OCI-LY3 (cell line): ENCODE data around the gene PRRC2A.
A peak's percentile ranks its signal among the peaks of the same experiment; 100 is the strongest.

Experiments
- H2AFZ ChIP-seq: fragments of 200-600, 300-600 bp; shearing (Covaris generic); 2 replicates; pipeline ENCODE4 v1.6.0; 2014; ENCODE audit warnings: antibody characterized with exemption, low read depth, low read length
- H3K27ac ChIP-seq: fragments of 200-600, 300-600 bp; sonication (generic); 2 replicates; pipeline ENCODE4 v1.5.1; 2014; ENCODE audit warnings: mild to moderate bottlenecking, low read length, moderate library complexity, mixed read lengths
- H3K27me3 ChIP-seq: fragments of 200-600, 300-600 bp; sonication (generic); 2 replicates; pipeline ENCODE4 v1.6.1; 2014; ENCODE audit warnings: low read depth, low read length, mixed read lengths
- H3K36me3 ChIP-seq: fragments of 200-600, 300-600 bp; sonication (generic); replicated peaks from 2 replicates; pipeline ENCODE3; 2014; ENCODE audit warnings: low read depth, low read length, mixed read lengths
- H3K4me1 ChIP-seq: fragments of 300-600, 200-600 bp; sonication (generic); 2 replicates; pipeline ENCODE4 v1.6.1; 2014; ENCODE audit warnings: low read length, mixed read lengths
- H3K4me2 ChIP-seq: fragments of 200-600, 300-600 bp; sonication (generic); 2 replicates; pipeline ENCODE4 v1.6.1; 2014; ENCODE audit warnings: low read length, mixed read lengths
- H3K4me3 ChIP-seq: fragments of 300-600, 200-600 bp; sonication (generic); 2 replicates; pipeline ENCODE4 v1.5.1; 2014; ENCODE audit warnings: antibody characterized with exemption, mild to moderate bottlenecking, low read length, moderate library complexity
- H3K79me2 ChIP-seq: fragments of 300-600, 200-600 bp; shearing (Covaris generic); 2 replicates; pipeline ENCODE4 v1.6.1; 2014; ENCODE audit warnings: mild to moderate bottlenecking, low read length, mixed read lengths
- H3K9ac ChIP-seq: fragments of 300-600, 200-600 bp; shearing (Covaris generic); 2 replicates; pipeline ENCODE4 v1.6.0; 2014; ENCODE audit warnings: mild to moderate bottlenecking, low read length, moderate library complexity
- H3K9me3 ChIP-seq: fragments of 200-600, 300-600 bp; shearing (Covaris generic); 2 replicates; pipeline ENCODE4 v1.6.1; 2014; ENCODE audit warnings: low read length, mixed read lengths; ENCODE audit not compliant: insufficient read depth
- H4K20me1 ChIP-seq: fragments of 200-600, 300-600 bp; sonication (generic); 2 replicates; pipeline ENCODE4 v1.6.1; 2016; ENCODE audit warnings: low read length, mixed read lengths; ENCODE audit not compliant: insufficient read depth
- EZH2phosphoT487 ChIP-seq: fragments of 200-600 bp; shearing (Covaris generic); IDR thresholded peaks from 2 replicates; pipeline ENCODE4 v1.6.1; 2018; ENCODE audit warnings: antibody characterized with exemption, mixed run types, low read depth
- TF ChIP-seq, protein P1 (sequence below): fragments of 200-600, 300-600 bp; sonication (generic); IDR thresholded peaks from 2 replicates; pipeline ENCODE4 v1.5.1; 2014; ENCODE audit warnings: antibody characterized with exemption, low read length, low read depth

PRRC2A gene

DNA sequence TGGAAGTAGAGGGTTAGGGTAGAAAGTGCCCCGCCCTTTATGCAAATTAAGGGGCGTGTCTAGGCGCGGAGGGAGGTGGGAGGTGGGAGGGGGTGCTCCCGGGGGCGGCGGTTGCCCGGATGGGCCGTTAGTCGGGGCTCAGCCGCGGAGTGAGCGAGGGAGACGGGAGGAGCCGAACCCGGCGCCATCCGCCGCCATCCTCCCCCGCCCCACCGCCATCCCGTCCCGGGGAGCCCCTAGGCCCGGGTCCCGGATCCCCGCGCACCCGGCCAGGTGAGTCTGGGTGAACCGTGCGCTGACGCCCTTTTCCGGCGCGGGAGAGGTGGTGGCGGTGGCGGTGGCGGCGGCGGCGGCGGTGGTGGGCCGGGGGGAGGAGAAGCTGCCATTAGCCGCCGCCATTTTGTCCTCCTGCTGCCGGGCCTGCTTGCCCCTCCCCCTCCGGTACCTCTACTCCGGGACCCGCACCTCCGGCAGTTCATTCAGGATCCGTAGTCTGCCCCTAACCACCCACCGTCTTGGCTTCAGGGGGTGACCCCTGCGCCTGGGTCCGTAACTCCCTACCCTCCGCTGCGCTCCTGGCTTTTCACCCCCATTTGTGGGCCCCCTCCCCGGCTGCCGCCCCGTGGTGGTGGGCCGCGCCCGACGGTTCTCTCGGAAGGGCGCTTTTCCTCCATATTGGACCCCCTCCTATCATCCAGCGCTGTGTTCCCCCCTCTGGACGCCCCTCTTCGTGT is at the start of gene PRRC2A:
Gene PRRC2A (plus strand): TSS at position 130 of the 734 bp plus-strand sequence. CDS start 2,075 bp downstream, outside the sequence.
- peaks cover 46% of the 10 kb centered on the region for H3K79me2 ChIP-seq
- peaks cover 37% of the 10 kb centered on the region for H3K36me3 ChIP-seq
- H3K9me3 ChIP-seq, result no peaks in the 10 kb centered on the region
- TF ChIP-seq EZH2phosphoT487, result no peak
- TF ChIP-seq, protein P1, sequence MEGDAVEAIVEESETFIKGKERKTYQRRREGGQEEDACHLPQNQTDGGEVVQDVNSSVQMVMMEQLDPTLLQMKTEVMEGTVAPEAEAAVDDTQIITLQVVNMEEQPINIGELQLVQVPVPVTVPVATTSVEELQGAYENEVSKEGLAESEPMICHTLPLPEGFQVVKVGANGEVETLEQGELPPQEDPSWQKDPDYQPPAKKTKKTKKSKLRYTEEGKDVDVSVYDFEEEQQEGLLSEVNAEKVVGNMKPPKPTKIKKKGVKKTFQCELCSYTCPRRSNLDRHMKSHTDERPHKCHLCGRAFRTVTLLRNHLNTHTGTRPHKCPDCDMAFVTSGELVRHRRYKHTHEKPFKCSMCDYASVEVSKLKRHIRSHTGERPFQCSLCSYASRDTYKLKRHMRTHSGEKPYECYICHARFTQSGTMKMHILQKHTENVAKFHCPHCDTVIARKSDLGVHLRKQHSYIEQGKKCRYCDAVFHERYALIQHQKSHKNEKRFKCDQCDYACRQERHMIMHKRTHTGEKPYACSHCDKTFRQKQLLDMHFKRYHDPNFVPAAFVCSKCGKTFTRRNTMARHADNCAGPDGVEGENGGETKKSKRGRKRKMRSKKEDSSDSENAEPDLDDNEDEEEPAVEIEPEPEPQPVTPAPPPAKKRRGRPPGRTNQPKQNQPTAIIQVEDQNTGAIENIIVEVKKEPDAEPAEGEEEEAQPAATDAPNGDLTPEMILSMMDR, result no peak
- peaks cover 14% of the 10 kb centered on the region for H3K4me1 ChIP-seq
- peaks cover 18% of the 10 kb centered on the region for H4K20me1 ChIP-seq
- H3K4me3 ChIP-seq, result peak within 1 kb of the TSS; percentile 98
- H3K27ac ChIP-seq, result peak within 1 kb of the TSS; percentile 95
- H3K9ac ChIP-seq, result peak within 1 kb of the TSS; percentile 99
- H2AFZ ChIP-seq, result 0 out of 2 replicates have a peak within 1 kb of the TSS, but pooled peaks have one; percentile 17
- peak within 1 kb of the TSS; percentile 95 for H3K4me2 ChIP-seq
- H3K27me3 ChIP-seq, result no peaks in the 10 kb centered on the region

DNA sequence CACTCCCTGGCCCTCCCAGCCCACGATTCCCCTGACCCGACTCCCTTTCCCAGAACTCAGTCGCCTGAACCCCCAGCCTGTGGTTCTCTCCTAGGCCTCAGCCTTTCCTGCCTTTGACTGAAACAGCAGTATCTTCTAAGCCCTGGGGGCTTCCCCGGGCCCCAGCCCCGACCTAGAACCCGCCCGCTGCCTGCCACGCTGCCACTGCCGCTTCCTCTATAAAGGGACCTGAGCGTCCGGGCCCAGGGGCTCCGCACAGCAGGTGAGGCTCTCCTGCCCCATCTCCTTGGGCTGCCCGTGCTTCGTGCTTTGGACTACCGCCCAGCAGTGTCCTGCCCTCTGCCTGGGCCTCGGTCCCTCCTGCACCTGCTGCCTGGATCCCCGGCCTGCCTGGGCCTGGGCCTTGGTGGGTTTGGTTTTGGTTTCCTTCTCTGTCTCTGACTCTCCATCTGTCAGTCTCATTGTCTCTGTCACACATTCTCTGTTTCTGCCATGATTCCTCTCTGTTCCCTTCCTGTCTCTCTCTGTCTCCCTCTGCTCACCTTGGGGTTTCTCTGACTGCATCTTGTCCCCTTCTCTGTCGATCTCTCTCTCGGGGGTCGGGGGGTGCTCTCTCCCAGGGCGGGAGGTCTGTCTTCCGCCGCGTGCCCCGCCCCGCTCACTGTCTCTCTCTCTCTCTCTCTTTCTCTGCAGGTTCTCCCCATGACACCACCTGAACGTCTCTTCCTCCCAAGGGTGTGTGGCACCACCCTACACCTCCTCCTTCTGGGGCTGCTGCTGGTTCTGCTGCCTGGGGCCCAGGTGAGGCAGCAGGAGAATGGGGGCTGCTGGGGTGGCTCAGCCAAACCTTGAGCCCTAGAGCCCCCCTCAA is 48.2 kb upstream of the PRRC2A start, which contains the start of gene LTA:
Gene LTA (plus strand): TSS at position 249 of the 871 bp plus-strand sequence. CDS start 454 bp downstream, at position 703.
- peak within 1 kb of the TSS; percentile 92 for H3K9ac ChIP-seq
- H3K4me3 ChIP-seq, result peak within 1 kb of the TSS; percentile 98
- no peaks in the 10 kb centered on the region for H3K27me3 ChIP-seq
- TF ChIP-seq EZH2phosphoT487, result no peak
- TF ChIP-seq, protein P1, result no peak
- H3K79me2 ChIP-seq, result peaks cover 93% of the 10 kb centered on the region
- H4K20me1 ChIP-seq, result peaks cover 15% of the 10 kb centered on the region
- peak within 1 kb of the TSS; percentile 100 for H3K27ac ChIP-seq
- no peak within 1 kb of the TSS for H2AFZ ChIP-seq
- no peaks in the 10 kb centered on the region for H3K9me3 ChIP-seq
- peak within 1 kb of the TSS; percentile 100 for H3K4me2 ChIP-seq
- peaks cover 66% of the 10 kb centered on the region for H3K4me1 ChIP-seq
- H3K36me3 ChIP-seq, result peaks cover 34% of the 10 kb centered on the region

DNA sequence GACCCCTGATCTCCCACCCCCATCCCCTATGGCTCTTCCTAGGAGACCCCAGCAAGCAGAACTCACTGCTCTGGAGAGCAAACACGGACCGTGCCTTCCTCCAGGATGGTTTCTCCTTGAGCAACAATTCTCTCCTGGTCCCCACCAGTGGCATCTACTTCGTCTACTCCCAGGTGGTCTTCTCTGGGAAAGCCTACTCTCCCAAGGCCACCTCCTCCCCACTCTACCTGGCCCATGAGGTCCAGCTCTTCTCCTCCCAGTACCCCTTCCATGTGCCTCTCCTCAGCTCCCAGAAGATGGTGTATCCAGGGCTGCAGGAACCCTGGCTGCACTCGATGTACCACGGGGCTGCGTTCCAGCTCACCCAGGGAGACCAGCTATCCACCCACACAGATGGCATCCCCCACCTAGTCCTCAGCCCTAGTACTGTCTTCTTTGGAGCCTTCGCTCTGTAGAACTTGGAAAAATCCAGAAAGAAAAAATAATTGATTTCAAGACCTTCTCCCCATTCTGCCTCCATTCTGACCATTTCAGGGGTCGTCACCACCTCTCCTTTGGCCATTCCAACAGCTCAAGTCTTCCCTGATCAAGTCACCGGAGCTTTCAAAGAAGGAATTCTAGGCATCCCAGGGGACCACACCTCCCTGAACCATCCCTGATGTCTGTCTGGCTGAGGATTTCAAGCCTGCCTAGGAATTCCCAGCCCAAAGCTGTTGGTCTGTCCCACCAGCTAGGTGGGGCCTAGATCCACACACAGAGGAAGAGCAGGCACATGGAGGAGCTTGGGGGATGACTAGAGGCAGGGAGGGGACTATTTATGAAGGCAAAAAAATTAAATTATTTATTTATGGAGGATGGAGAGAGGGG is 47.0 kb upstream of the PRRC2A start:
- H3K9me3 ChIP-seq, result no peaks in the 10 kb centered on the region
- peaks cover 96% of the 10 kb centered on the region for H3K79me2 ChIP-seq
- no peaks in the 10 kb centered on the region for H3K27me3 ChIP-seq
- H3K27ac ChIP-seq, result peak overlapping the region; percentile 100
- H3K4me2 ChIP-seq, result peak overlapping the region; percentile 100
- H4K20me1 ChIP-seq, result peaks cover 25% of the 10 kb centered on the region
- TF ChIP-seq EZH2phosphoT487, result no peak
- TF ChIP-seq, protein P1, result no peak
- peaks cover 59% of the 10 kb centered on the region for H3K4me1 ChIP-seq
- H3K36me3 ChIP-seq, result peaks cover 45% of the 10 kb centered on the region
- peak overlapping the region; percentile 98 for H3K4me3 ChIP-seq
- peak overlapping the region; percentile 92 for H3K9ac ChIP-seq
- H2AFZ ChIP-seq, result no peak overlapping the region
